HL-60 (cell line): Measurements from ENCODE around the gene CFAP100.

Experiments used
- DNase-seq, 2 experiments: peaks; one replicate each; pipeline ENCODE4 v3.0.0-alpha.2; 2010 to 2020; ENCODE audit warnings: low read depth in 1 of 2, low spot score in 1 of 2
- H3K27ac ChIP-seq: fragments of 250-450 bp; sonication (Bioruptor Pico); replicated peaks from 2 replicates; pipeline ENCODE4 v1.5.1; 2020; ENCODE audit warnings: mild to moderate bottlenecking, moderate library complexity
- H3K27me3 ChIP-seq: fragments of 250-450 bp; sonication (Bioruptor Pico); 2 replicates; pipeline ENCODE4 v1.5.1; 2021; ENCODE audit warnings: mild to moderate bottlenecking, moderate library complexity; ENCODE audit not compliant: insufficient read depth, poor library complexity, severe bottlenecking
- H3K4me3 ChIP-seq: replicated peaks from 2 replicates; pipeline ENCODE4 v1.5.1; 2011; ENCODE audit warnings: mild to moderate bottlenecking, control low read depth, low read length; ENCODE audit not compliant: insufficient read depth
- CTCF ChIP-seq: IDR thresholded peaks from one replicate; pipeline ENCODE4 v1.5.1; 2011; ENCODE audit warnings: low read length, control low read depth, inconsistent platforms; ENCODE audit not compliant: insufficient read depth
- GABPA ChIP-seq: IDR thresholded peaks from 2 replicates; pipeline ENCODE4 v1.6.1; 2012; ENCODE audit warnings: low read depth
- POLR2AphosphoS5 ChIP-seq: IDR thresholded peaks from 2 replicates; pipeline ENCODE4 v1.6.1; 2012; ENCODE audit warnings: low read depth
- REST ChIP-seq: IDR thresholded peaks from 2 replicates; pipeline ENCODE4 v1.6.1; 2012; ENCODE audit warnings: low read depth; ENCODE audit not compliant: insufficient replicate concordance
- SPI1 ChIP-seq: IDR thresholded peaks from 2 replicates; pipeline ENCODE4 v1.6.1; 2012; ENCODE audit warnings: low read depth, mild to moderate bottlenecking, borderline replicate concordance

The CFAP100 gene

GRCh38 chr3:126461450-126462070 lies 66.9 kb downstream of the CFAP100 start:
- DNase-seq: no peak
- Histone ChIP-seq H3K27ac (no peak overlapping the region), H3K4me3 (no peak overlapping the region), H3K27me3 (no peaks in the 10 kb centered on the region)
- no peak for TF ChIP-seq CTCF
- no peak for TF ChIP-seq REST
- no peak for TF ChIP-seq POLR2AphosphoS5
- TF ChIP-seq GABPA: no peak
- TF ChIP-seq SPI1: no peak

GRCh38 chr3:126463521-126463920 lies 68.8 kb downstream of the CFAP100 start:
- no peak overlapping the region for H3K27ac ChIP-seq
- H3K27me3 ChIP-seq: no peaks in the 10 kb centered on the region
- TF ChIP-seq POLR2AphosphoS5 (no peak), GABPA (no peak), CTCF (no peak), SPI1 (no peak), REST (no peak)
- no peak overlapping the region for H3K4me3 ChIP-seq
- DNase-seq: no peak

GRCh38 chr3:126464093-126464492 lies 69.4 kb downstream of the CFAP100 start:
- no peak for DNase-seq
- Histone ChIP-seq H3K4me3 (no peak overlapping the region), H3K27ac (no peak overlapping the region), H3K27me3 (no peaks in the 10 kb centered on the region)
- TF ChIP-seq SPI1 (no peak), CTCF (no peak), POLR2AphosphoS5 (no peak), REST (no peak), GABPA (no peak)
